Effector memory CD8-positive, alpha-beta T cell (primary cell): ENCODE results near the gene ADIPOQ.
A peak's percentile ranks its signal among the peaks of the same experiment; 100 is the strongest.
"Not testable (repeated sequence)": the region's sequence is repeated elsewhere in the genome, so short reads cannot be mapped to it uniquely, and the experiment has no call there.

Experiments
- ATAC-seq: fragments of 150-1000 bp; cut with Tn5 transposase; replicated peaks from 2 replicates; pipeline ENCODE4 v1.10.0; 2021; ENCODE audit warnings: mild to moderate bottlenecking, moderate library complexity
- DNase-seq, 3 experiments: peaks; one replicate each; pipeline ENCODE4 v3.0.0; 2021
- H3K27ac Mint-ChIP-seq, 2 donors: one replicate each; pipeline ENCODE4 v1.8.0; 2022; ENCODE audit warnings: mild to moderate bottlenecking in 2 of 2, mixed read lengths in 2 of 2, moderate library complexity in 2 of 2
- H3K27me3 Mint-ChIP-seq, 2 donors: one replicate each; pipeline ENCODE4 v1.8.0; 2022; ENCODE audit warnings: mixed read lengths in 2 of 2
- H3K36me3 Mint-ChIP-seq: one replicate; pipeline ENCODE4 v1.8.0; 2022; ENCODE audit warnings: mild to moderate bottlenecking, moderate library complexity, mixed read lengths; ENCODE audit not compliant: insufficient read depth
- H3K4me1 Mint-ChIP-seq, 2 donors: one replicate each; pipeline ENCODE4 v1.8.0; 2022; ENCODE audit warnings: low read depth in 2 of 2, mixed read lengths in 2 of 2
- H3K4me3 Mint-ChIP-seq, 2 donors: one replicate each; pipeline ENCODE4 v1.8.0; 2022; ENCODE audit warnings: mild to moderate bottlenecking in 2 of 2, mixed read lengths in 2 of 2, moderate library complexity in 2 of 2
- H3K9me3 Mint-ChIP-seq, 2 donors: one replicate each; pipeline ENCODE4 v1.8.0; 2022; ENCODE audit warnings: mixed read lengths in 2 of 2
- total RNA-seq, 9 experiments: gene quantifications; one replicate each; lab custom pipeline; 2026; lab: John Stamatoyannopoulos, UW

The ADIPOQ gene
- total RNA-seq: 0 to 0.10 (median 0) reads per million in 9 experiments

DNA sequence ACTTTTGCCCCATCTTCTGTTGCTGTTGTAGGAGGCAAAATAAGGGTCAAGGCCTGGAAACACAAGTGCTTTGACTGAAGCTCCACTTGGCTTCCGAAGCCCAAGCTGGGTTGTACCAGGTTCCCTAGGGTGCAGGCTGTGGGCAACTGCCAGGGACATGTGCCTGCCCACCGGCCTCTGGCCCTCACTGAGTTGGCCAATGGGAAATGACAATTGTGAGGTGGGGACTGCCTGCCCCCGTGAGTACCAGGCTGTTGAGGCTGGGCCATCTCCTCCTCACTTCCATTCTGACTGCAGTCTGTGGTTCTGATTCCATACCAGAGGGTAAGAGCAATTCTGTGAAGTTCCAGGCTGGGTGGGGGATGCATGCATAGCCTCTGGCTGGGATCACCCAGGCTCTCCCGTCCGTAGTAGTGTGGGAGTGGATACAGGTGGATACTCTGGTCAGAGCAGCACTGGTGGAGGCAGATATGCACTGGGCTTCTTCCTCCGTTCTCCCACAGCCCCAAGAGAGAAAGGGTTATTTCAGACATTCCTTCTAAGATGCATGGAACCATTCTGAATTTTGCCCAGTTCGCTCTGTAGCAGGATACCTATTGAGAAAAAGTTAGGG, at the start of gene ADIPOQ:
Gene ADIPOQ (plus strand): TSS at position 285 of the 613 bp plus-strand sequence. CDS start 10,349 bp downstream, outside the sequence.
- no peak for ATAC-seq
- Mint-ChIP-seq H3K36me3 (peaks cover 6% of the 10 kb centered on the region), H3K4me1 (no peaks in the 10 kb centered on the region), H3K4me3 (no peak within 1 kb of the TSS), H3K27ac (no peak within 1 kb of the TSS), H3K27me3 (peaks cover 28 to 55% of the 10 kb centered on the region in 2 donors), H3K9me3 (no peaks in the 10 kb centered on the region)
- DNase-seq: no peak

DNA sequence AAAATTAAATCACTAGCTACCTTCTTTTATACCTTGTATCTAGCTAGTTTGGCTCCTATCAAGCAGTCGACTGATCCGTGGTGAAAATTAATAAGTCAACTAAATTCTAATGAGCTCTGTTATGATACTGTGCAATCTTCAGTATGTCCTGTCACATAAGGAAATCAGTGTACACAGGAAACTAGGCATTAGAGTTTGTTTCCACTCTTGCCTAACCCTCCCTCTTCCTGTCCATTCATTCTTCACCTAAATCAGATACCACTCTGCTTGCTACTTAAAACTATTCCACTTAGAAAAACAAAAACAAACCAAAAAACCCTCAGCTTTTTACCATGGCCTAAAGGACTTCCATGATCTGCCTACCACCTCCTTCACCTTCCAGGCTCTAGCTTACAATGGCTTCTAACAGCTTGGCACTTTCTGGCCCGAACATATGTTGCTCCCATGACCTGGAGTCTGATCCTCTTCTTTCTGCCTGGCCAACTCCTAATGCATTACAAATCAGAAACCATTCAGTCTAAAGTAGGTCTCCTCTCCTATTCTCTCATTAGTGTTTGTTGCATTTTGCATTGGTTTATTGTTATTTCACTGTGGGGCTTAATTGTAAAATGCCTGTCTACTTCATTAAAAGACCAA, 44.2 kb upstream of the ADIPOQ start:
- Mint-ChIP-seq H3K9me3 (no peaks in the 10 kb centered on the region), H3K4me1 (peaks cover 6 to 13% of the 10 kb centered on the region in 2 donors), H3K27me3 (no peaks in the 10 kb centered on the region), H3K4me3 (no peak overlapping the region), H3K27ac (no peak overlapping the region), H3K36me3 (peaks cover 53% of the 10 kb centered on the region)
- DNase-seq (no peak), ATAC-seq (no peak)

DNA sequence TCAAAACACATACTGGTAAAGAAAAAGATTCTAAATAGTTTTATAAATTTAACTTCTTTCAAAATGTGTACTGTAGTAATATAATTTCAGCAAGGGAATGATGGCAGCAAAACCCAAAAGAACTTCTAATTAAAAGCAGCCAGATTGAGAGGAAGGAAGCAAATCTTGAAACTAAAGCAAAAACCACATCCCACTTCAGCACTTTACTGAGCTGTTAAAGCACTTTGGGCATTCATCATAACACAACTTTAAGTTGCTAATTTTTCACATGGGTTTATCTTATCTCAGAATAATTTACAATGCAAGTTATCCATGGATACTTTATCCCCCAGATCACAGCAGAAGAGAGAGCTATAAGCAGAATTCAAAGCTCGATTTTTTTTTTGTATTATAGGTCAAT, 42.2 kb upstream of the ADIPOQ start:
- Mint-ChIP-seq H3K9me3 (no peaks in the 10 kb centered on the region), H3K27ac (no peak overlapping the region), H3K36me3 (peaks cover 37% of the 10 kb centered on the region), H3K27me3 (no peaks in the 10 kb centered on the region), H3K4me3 (no peak overlapping the region), H3K4me1 (peaks cover 9 to 13% of the 10 kb centered on the region in 2 donors)
- peak; percentile 22 for ATAC-seq
- no peak for DNase-seq

GRCh38 chr3:186802701-186803100, 39.8 kb upstream of the ADIPOQ start:
- ATAC-seq (no peak), DNase-seq (no peak)
- Mint-ChIP-seq H3K4me3 (no peak overlapping the region), H3K27ac (no peak overlapping the region), H3K27me3 (no peaks in the 10 kb centered on the region), H3K36me3 (peaks cover 24% of the 10 kb centered on the region), H3K9me3 (no peaks in the 10 kb centered on the region), H3K4me1 (peaks cover 15 to 20% of the 10 kb centered on the region in 2 donors)

DNA sequence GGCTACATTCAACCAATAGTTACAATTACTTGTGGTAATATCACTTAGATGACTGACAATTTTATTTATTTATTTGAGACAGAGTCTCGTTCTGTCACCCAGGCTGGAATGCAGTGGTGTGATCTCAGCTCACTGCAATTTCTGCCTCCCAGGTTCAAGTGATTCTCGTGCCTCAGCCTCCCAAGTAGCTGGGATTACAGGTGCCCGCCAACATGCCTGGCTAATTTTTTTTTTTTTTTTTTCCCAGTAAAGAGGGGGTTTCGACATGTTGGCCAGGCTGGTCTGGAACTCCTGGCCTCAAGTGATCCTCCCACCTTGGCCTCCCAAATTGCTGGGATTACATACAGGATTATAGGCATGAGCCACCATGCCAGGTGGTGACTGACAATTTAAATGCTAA, 39.1 kb upstream of the ADIPOQ start:
- H3K27me3 Mint-ChIP-seq, H3K4me3 Mint-ChIP-seq, H3K9me3 Mint-ChIP-seq, H3K27ac Mint-ChIP-seq, DNase-seq, ATAC-seq: not testable (repeated sequence)
- H3K4me1 Mint-ChIP-seq: peaks cover 13 to 18% of the 10 kb centered on the region in 2 donors
- peaks cover 24% of the 10 kb centered on the region for H3K36me3 Mint-ChIP-seq

DNA sequence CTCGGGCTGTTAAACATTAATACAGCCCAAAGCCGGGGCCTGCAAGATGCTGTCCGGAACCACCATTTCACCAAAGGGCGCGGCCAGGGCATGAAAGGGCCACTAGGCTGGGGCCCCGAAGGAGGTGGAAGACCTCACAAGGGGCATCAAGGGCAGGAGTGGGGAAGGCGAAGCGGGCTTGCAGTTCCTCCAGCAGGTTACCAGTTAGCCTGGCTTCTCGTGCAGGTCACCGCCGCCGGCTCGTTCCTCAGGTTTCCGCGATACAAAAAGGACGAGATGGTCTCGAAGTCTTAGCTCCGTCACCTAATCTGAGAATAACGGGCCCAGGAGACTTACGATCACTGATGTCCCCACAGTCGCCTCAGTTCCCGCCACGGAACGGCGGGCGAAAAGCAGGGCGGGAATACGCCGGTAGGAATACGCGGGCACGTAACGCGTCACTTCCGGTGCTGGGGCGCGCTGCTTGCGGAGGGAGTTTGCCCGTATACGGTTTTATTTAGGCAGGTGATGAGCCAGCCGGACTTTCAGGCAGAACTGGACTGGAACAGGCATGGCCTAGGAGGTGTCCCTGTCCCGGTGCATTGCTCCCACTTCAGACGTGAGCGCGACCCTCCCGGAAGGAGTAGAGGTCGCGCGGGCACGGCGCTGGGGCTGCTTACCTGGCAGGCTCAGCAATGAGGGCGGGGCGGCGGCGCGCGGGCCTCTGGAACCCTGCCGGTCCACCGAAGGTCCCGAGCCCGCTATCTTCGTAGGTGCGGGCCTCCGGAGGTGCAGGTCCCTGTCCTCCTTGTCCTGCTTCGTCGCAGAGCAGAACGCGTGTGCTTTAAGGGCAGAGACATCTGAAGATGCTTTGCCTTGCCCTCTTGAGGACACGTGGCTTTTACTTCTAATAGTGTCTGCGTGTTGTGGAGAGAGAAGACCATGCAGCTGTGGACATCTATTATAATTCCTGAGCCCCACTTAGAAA, 36.1 kb upstream of the ADIPOQ start, which contains the start of gene RFC4:
Gene RFC4 (minus strand): TSS at position 394 of the 967 bp plus-strand sequence. CDS start 1,769 bp downstream, outside the sequence.
- Mint-ChIP-seq H3K27me3 (no peaks in the 10 kb centered on the region), H3K9me3 (no peaks in the 10 kb centered on the region), H3K4me3 (peak within 1 kb of the TSS; percentile 88), H3K4me1 (peaks cover 6 to 9% of the 10 kb centered on the region in 2 donors), H3K27ac (peak within 1 kb of the TSS; percentile 91 to 94), H3K36me3 (peaks cover 17% of the 10 kb centered on the region)
- ATAC-seq: peak; percentile 86
- peak; percentile 73 to 78 (median 74) for DNase-seq

- ATAC-seq: peak; percentile 35
- no peaks in the 10 kb centered on the region for H3K27me3 Mint-ChIP-seq
- H3K27ac Mint-ChIP-seq: peak overlapping the region; percentile 91 to 94
- peaks cover 6 to 9% of the 10 kb centered on the region in 2 donors for H3K4me1 Mint-ChIP-seq
- H3K4me3 Mint-ChIP-seq: peak overlapping the region; percentile 88
- no peak for DNase-seq
- peaks cover 13% of the 10 kb centered on the region for H3K36me3 Mint-ChIP-seq
- H3K9me3 Mint-ChIP-seq: no peaks in the 10 kb centered on the region
Observed at GRCh38 chr3:186807231-186807630, 35.3 kb upstream of the ADIPOQ start.

DNA sequence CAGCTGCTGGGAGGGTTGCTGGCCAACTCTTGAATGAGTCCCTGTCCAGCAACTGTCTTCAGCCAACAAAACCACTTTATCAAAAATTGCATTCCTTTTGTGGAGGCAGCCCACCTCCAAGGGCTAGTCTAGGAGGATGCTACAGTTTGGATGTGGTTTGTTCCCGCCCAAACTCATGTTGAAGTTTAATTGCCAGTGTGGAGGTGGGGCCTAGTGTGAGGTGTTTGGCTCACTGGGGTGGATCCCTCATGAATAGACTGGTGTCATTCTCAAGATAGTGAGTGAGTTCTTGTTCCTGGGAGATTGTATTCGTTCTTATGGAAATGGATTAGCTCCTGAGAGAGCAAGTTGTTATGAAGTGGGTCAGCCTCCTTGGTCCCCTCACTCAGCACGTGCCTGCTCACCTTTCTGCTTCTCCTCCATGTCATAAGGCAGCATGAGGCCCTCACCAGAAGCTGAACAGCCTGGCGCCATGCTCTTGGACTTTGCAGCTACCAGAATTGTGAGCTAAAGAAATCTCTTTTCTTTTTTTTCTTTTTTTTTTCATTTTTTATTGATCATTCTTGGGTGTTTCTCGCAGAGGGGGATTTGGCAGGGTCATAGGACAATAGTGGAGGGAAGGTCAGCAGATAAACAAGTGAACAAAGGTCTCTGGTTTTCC, 32.0 kb upstream of the ADIPOQ start:
- H3K4me1 Mint-ChIP-seq: peaks cover 6% of the 10 kb centered on the region in 2 donors
- ATAC-seq: no peak
- H3K27ac Mint-ChIP-seq: no peak overlapping the region

GRCh38 chr3:186811313-186811712, 31.2 kb upstream of the ADIPOQ start:
- not testable (repeated sequence) for DNase-seq, H3K27ac Mint-ChIP-seq, H3K4me1 Mint-ChIP-seq, ATAC-seq, H3K36me3 Mint-ChIP-seq, H3K4me3 Mint-ChIP-seq, H3K27me3 Mint-ChIP-seq, H3K9me3 Mint-ChIP-seq

More for the DNA sequence above, 32.0 kb upstream of the ADIPOQ start:
- Mint-ChIP-seq H3K36me3 (peaks cover 4% of the 10 kb centered on the region), H3K9me3 (no peaks in the 10 kb centered on the region), H3K4me3 (no peak overlapping the region), H3K27me3 (peaks cover 0 to 6% of the 10 kb centered on the region in 2 donors)
- no peak for DNase-seq

GRCh38 chr3:186814100-186814499, 28.4 kb upstream of the ADIPOQ start:
- no peaks in the 10 kb centered on the region for H3K36me3 Mint-ChIP-seq
- H3K27ac Mint-ChIP-seq: no peak overlapping the region
- peaks cover 0 to 6% of the 10 kb centered on the region in 2 donors for H3K27me3 Mint-ChIP-seq
- H3K4me1 Mint-ChIP-seq: no peaks in the 10 kb centered on the region
- H3K9me3 Mint-ChIP-seq: no peaks in the 10 kb centered on the region
- no peak for DNase-seq
- H3K4me3 Mint-ChIP-seq: no peak overlapping the region
- no peak for ATAC-seq

- Mint-ChIP-seq H3K4me1 (no peaks in the 10 kb centered on the region), H3K27ac (no peak overlapping the region), H3K36me3 (no peaks in the 10 kb centered on the region), H3K4me3 (no peak overlapping the region), H3K9me3 (no peaks in the 10 kb centered on the region), H3K27me3 (peaks cover 0 to 6% of the 10 kb centered on the region in 2 donors)
- DNase-seq (no peak), ATAC-seq (no peak)
Observed at GRCh38 chr3:186815435-186815834, 27.1 kb upstream of the ADIPOQ start.

DNA sequence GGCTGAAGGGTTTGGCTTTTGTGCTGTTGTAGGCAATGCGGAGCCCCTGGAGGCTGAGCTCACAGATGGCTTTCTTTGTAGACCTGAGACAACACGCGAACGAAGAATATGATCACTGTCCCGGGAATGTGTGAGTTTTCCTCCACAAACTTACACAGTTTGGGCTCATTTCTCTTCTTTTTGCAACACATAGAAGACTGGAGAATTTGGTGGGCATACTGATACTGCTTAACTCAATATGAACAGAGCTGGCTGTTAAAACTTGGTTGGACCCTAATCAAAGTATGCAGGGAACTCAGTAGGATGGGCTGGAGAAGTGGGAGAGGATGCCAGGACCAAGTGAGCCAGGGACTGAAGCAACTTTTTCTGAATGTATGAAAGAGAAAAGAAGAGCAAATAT, 24.0 kb upstream of the ADIPOQ start:
- Mint-ChIP-seq H3K27ac (no peak overlapping the region), H3K4me1 (no peaks in the 10 kb centered on the region), H3K27me3 (no peaks in the 10 kb centered on the region), H3K36me3 (no peaks in the 10 kb centered on the region), H3K9me3 (no peaks in the 10 kb centered on the region), H3K4me3 (no peak overlapping the region)
- ATAC-seq (no peak), DNase-seq (no peak)

DNA sequence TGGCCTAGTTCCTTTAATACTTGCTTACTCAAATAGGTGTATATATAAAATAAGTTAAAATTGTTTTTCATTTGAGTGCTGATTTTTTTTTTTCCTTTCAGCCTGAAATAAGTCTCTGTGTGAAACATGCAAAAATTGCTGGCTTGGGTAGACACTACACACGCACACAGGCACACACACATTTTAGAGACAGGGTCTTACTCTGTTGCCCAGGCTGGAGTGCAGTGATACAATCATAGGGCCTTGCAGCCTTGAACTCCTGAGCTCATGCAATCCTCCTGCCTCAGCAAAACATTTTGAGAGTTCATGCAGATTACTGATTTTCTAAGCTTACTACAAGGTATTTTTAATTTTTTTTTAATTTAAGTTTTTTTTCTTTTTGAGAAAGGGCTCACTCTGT, 23.6 kb upstream of the ADIPOQ start:
- no peak for ATAC-seq
- H3K36me3 Mint-ChIP-seq: no peaks in the 10 kb centered on the region
- H3K27ac Mint-ChIP-seq: no peak overlapping the region
- H3K9me3 Mint-ChIP-seq: no peaks in the 10 kb centered on the region
- no peak for DNase-seq
- no peaks in the 10 kb centered on the region for H3K27me3 Mint-ChIP-seq
- no peak overlapping the region for H3K4me3 Mint-ChIP-seq
- no peaks in the 10 kb centered on the region for H3K4me1 Mint-ChIP-seq
